HepG2 (cell line): ENCODE results near the gene PNLIPRP3.

Experiments
- EZH2 ChIP-seq: conservative IDR thresholded peaks from 2 replicates; pipeline ENCODE4 v1.6.1; 2012; ENCODE audit warnings: mild to moderate bottlenecking, low read depth, low read length, moderate library complexity
- IRX3 ChIP-seq: sonication (generic); formaldehyde crosslinking; IDR thresholded peaks from 2 replicates; pipeline ENCODE4 v1.8.1; 2023; ENCODE audit warnings: mild to moderate bottlenecking, low read depth, missing genetic modification reagents, borderline replicate concordance
- KLF13 ChIP-seq: sonication (generic); formaldehyde crosslinking; IDR thresholded peaks from 2 replicates; pipeline ENCODE4 v1.4.0; 2020; ENCODE audit warnings: mild to moderate bottlenecking, missing genetic modification reagents
- POLR2A ChIP-seq, 2 experiments: IDR thresholded peaks; 2 replicates each; pipeline ENCODE4 v1.6.1; 2011; ENCODE audit warnings: low read depth in 2 of 2, low read length in 2 of 2, mild to moderate bottlenecking in 1 of 2, moderate library complexity in 1 of 2; ENCODE audit not compliant: insufficient read depth in 1 of 2
- ZNF30 ChIP-seq: sonication (generic); formaldehyde crosslinking; IDR thresholded peaks from 2 replicates; pipeline ENCODE4 v1.5.0; 2020; ENCODE audit warnings: mild to moderate bottlenecking, missing genetic modification reagents
- ZNF569 ChIP-seq: sonication (generic); formaldehyde crosslinking; IDR thresholded peaks from 2 replicates; pipeline ENCODE4 v1.5.0; 2020; ENCODE audit warnings: mild to moderate bottlenecking, missing genetic modification reagents, moderate library complexity, borderline replicate concordance
- ZNF660 ChIP-seq: sonication (generic); formaldehyde crosslinking; IDR thresholded peaks from 2 replicates; pipeline ENCODE4 v1.5.1; 2020; ENCODE audit warnings: mild to moderate bottlenecking, low read depth, missing genetic modification reagents, borderline replicate concordance
- TF ChIP-seq, protein P1 (sequence below): IDR thresholded peaks from 2 replicates; pipeline ENCODE4 v1.6.1; 2012; ENCODE audit warnings: inconsistent platforms
- TF ChIP-seq, protein P2 (sequence below): sonication (generic); formaldehyde crosslinking; IDR thresholded peaks from 2 replicates; pipeline ENCODE4 v1.5.0; 2020; ENCODE audit warnings: missing genetic modification reagents, mild to moderate bottlenecking, borderline replicate concordance

DNA sequence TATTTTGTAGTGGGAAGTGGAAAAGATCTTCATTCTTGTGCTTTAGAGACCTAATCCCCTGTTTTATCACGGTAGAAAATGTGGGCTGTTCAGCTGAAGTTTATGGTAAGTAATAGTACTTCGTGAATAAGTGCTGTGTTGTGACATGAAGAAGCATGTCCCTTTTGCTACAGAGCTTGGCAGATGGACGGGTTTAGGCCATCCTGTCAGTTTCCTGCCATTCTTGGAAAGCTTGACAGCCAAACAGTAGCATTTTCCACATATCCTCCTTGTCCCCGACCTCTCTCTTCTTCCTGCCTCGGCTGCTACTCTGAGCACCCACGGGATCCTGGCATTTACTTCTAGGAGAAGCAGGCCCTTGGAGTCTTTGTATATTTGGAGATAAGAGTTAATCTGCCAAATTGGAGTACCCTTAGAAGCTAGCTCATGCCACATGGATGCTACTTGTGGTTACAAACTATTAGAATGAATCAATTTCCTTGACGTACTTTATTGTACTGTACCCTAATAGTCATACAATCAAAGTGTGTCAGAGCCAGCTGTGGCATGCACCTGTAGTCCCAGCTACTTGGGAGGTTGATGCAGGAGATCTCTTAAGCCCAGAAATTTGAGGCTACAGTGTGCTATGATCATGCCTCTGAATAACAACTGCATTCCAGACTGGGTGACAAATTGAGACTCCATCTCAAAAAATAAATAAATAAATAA is 39.2 kb downstream of the PNLIPRP3 start:
- no peak for TF ChIP-seq EZH2
- TF ChIP-seq IRX3 (CRISPR knock-in tag) = no peak
- TF ChIP-seq, protein P1, sequence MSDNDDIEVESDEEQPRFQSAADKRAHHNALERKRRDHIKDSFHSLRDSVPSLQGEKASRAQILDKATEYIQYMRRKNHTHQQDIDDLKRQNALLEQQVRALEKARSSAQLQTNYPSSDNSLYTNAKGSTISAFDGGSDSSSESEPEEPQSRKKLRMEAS = no peak
- TF ChIP-seq ZNF660 (CRISPR knock-in tag) = no peak
- no peak for TF ChIP-seq ZNF30 (CRISPR knock-in tag)
- TF ChIP-seq, protein P2, sequence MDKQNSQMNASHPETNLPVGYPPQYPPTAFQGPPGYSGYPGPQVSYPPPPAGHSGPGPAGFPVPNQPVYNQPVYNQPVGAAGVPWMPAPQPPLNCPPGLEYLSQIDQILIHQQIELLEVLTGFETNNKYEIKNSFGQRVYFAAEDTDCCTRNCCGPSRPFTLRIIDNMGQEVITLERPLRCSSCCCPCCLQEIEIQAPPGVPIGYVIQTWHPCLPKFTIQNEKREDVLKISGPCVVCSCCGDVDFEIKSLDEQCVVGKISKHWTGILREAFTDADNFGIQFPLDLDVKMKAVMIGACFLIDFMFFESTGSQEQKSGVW (CRISPR knock-in tag) = no peak
- no peak for TF ChIP-seq KLF13 (CRISPR knock-in tag)
- no peak for TF ChIP-seq ZNF569 (CRISPR knock-in tag)
- TF ChIP-seq POLR2A (IDR thresholded peaks at IDR 0.05; ENCODE audit: insufficient read depth in 1 of 2, low read depth in 2 of 2, low read length in 2 of 2) = no peak
